ENCODE results near the gene LRMDA. TPM values are rescaled to one million over a fixed set of nuclear protein-coding genes. Genes with fewer than 3 reads are reported as not detected.

The LRMDA gene
- total RNA-seq, 1 experiment from 2014 or later, result 4.8 TPM

DNA sequence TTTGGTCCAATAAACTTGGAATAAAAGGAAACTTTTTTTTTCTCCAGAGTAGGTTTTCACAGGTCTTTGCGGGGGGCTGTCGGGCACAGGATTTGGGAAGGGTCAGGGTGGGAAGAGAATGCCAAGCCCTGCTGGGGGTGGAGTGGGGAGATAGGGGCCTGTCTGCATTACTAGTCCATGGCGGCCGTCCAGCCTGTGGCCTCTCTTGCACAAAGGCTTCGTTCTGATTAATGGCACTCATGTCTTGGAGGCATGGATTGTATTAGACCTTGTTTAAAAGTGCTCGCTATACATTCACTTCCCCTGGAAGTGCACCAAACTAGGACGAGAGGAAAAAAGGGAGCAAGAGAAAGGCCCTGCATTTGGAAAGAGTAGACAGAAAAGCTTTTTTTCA is 37.2 kb downstream of the LRMDA start:
- Histone ChIP-seq H3K9ac (ENCODE audit: low read length) (no peak overlapping the region), H3K4me3 (replicated peaks in 1 of 2; ENCODE audit: low read depth in 1 of 2, low read length in 2 of 2) (no peak overlapping the region), H3K4me1 (ENCODE audit: control insufficient read depth in 1 of 2, insufficient read depth in 2 of 2, low read length in 2 of 2) (peaks cover 0 to 6% of the 10 kb centered on the region in 2 experiments; a peak in 1 of 4 replicates), H3K9me3 (ENCODE audit: control insufficient read depth in 1 of 2, insufficient read depth in 1 of 2, low read depth in 1 of 2, low read length in 2 of 2) (no peaks in the 10 kb centered on the region), H3K9me2 (ENCODE audit: insufficient read depth) (no peaks in the 10 kb centered on the region), H3K4me2 (ENCODE audit: low read length) (no peak overlapping the region), H3K27ac (ENCODE audit: low read depth, low read length) (no peak overlapping the region), H3K36me3 (ENCODE audit: control insufficient read depth in 1 of 2, insufficient read depth in 2 of 2, low read length in 2 of 2) (no peaks in the 10 kb centered on the region), H2AFZ (ENCODE audit: low read depth, low read length, poor library complexity, severe bottlenecking) (no peak overlapping the region), H3K79me2 (ENCODE audit: insufficient read depth, low read length) (no peaks in the 10 kb centered on the region), H4K20me1 (ENCODE audit: insufficient read depth) (no peaks in the 10 kb centered on the region), H3K27me3 (ENCODE audit: insufficient read depth, low read length) (no peaks in the 10 kb centered on the region)
- TF ChIP-seq YY1 (IDR thresholded peaks at IDR 0.05; ENCODE audit: extremely low read depth, insufficient replicate concordance, low read depth, low read length) (no peak), SP1 (IDR thresholded peaks at IDR 0.05; ENCODE audit: low read depth) (no peak), CEBPB (IDR thresholded peaks at IDR 0.05; ENCODE audit: low read depth) (no peak), POLR2A (IDR thresholded peaks at IDR 0.05; ENCODE audit: borderline replicate concordance, extremely low read depth, insufficient read depth, insufficient read length) (no peak), CBX3 (IDR thresholded peaks at IDR 0.05; ENCODE audit: low read depth) (no peak), SIN3A (IDR thresholded peaks at IDR 0.05; ENCODE audit: low read depth) (no peak), EGR1 (IDR thresholded peaks at IDR 0.05; ENCODE audit: low read depth) (no peak), ZNF274 (IDR thresholded peaks at IDR 0.05; ENCODE audit: low read depth, low read length) (no peak), EZH2phosphoT487 (IDR thresholded peaks at IDR 0.05; ENCODE audit: borderline replicate concordance) (no peak)
- TF ChIP-seq, protein P1, sequence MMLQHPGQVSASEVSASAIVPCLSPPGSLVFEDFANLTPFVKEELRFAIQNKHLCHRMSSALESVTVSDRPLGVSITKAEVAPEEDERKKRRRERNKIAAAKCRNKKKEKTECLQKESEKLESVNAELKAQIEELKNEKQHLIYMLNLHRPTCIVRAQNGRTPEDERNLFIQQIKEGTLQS (IDR thresholded peaks at IDR 0.05), result no peak
- TF ChIP-seq, protein P2, sequence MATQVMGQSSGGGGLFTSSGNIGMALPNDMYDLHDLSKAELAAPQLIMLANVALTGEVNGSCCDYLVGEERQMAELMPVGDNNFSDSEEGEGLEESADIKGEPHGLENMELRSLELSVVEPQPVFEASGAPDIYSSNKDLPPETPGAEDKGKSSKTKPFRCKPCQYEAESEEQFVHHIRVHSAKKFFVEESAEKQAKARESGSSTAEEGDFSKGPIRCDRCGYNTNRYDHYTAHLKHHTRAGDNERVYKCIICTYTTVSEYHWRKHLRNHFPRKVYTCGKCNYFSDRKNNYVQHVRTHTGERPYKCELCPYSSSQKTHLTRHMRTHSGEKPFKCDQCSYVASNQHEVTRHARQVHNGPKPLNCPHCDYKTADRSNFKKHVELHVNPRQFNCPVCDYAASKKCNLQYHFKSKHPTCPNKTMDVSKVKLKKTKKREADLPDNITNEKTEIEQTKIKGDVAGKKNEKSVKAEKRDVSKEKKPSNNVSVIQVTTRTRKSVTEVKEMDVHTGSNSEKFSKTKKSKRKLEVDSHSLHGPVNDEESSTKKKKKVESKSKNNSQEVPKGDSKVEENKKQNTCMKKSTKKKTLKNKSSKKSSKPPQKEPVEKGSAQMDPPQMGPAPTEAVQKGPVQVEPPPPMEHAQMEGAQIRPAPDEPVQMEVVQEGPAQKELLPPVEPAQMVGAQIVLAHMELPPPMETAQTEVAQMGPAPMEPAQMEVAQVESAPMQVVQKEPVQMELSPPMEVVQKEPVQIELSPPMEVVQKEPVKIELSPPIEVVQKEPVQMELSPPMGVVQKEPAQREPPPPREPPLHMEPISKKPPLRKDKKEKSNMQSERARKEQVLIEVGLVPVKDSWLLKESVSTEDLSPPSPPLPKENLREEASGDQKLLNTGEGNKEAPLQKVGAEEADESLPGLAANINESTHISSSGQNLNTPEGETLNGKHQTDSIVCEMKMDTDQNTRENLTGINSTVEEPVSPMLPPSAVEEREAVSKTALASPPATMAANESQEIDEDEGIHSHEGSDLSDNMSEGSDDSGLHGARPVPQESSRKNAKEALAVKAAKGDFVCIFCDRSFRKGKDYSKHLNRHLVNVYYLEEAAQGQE (IDR thresholded peaks at IDR 0.05; ENCODE audit: low read depth), result no peak
- POLR2A ChIA-PET, result no interaction called here
- RAD21 ChIA-PET (ENCODE audit: low non-redundant PET in 1 of 2, low total read pairs in 2 of 2, uncharacterized antibody in 2 of 2, unreplicated experiment in 2 of 2), result no interaction called here
- ATAC-seq (no peak), DNase-seq (ENCODE audit: low read depth, low spot score) (no peak)
- CTCF ChIA-PET, result no interaction called here
- no TSS peak for BruUV-seq (replicated peaks)
- intact Hi-C loops (cut with micrococcal nuclease), result no loop called here

Data from HCT116 (cell line).